SK-N-SH treated with all-trans-retinoic acid at 6 μM for 48 hours (cell line): ENCODE results near the gene RBM10.

Source experiments
- ATAC-seq: fragments of 200-7000 bp; cut with Tn5 transposase; 3 replicates; pipeline ENCODE4 v1.9.1; 2020; ENCODE audit warnings: mild to moderate bottlenecking, moderate library complexity
- ARNTL ChIP-seq: fragments of 450-650 bp; formaldehyde crosslinking; IDR thresholded peaks from 2 replicates; pipeline ENCODE4 v1.5.0; 2020; ENCODE audit warnings: low read depth, mild to moderate bottlenecking, moderate library complexity, borderline replicate concordance
- BACH2 ChIP-seq: fragments of 250-450 bp; sonication (Bioruptor Pico); IDR thresholded peaks from 2 replicates; pipeline ENCODE4 v1.9.0; 2021; ENCODE audit warnings: mild to moderate bottlenecking, borderline replicate concordance
- CSDC2 ChIP-seq: fragments of 250-450 bp; sonication (Bioruptor Pico); IDR thresholded peaks from 2 replicates; pipeline ENCODE4 v1.5.0; 2020; ENCODE audit warnings: mild to moderate bottlenecking, moderate library complexity
- ESRRG ChIP-seq: fragments of 250-450 bp; sonication (Bioruptor Pico); IDR thresholded peaks from 2 replicates; pipeline ENCODE4 v1.6.1; 2021; ENCODE audit warnings: mild to moderate bottlenecking
- GLIS3 ChIP-seq: fragments of 250-450 bp; sonication (Bioruptor Pico); IDR thresholded peaks from 2 replicates; pipeline ENCODE4 v1.5.0; 2020; ENCODE audit warnings: mild to moderate bottlenecking, moderate library complexity
- RARB ChIP-seq: fragments of 250-450 bp; sonication (Bioruptor Pico); IDR thresholded peaks from 2 replicates; pipeline ENCODE4 v1.8.0; 2021; ENCODE audit warnings: mild to moderate bottlenecking, moderate library complexity
- TCF4 ChIP-seq: fragments of 250-450 bp; sonication (Bioruptor Pico); IDR thresholded peaks from 2 replicates; pipeline ENCODE4 v1.8.0; 2021; ENCODE audit warnings: mild to moderate bottlenecking, moderate library complexity, borderline replicate concordance
- TOX ChIP-seq: fragments of 250-450 bp; sonication (Bioruptor Pico); IDR thresholded peaks from 2 replicates; pipeline ENCODE4 v1.8.0; 2021; ENCODE audit warnings: mild to moderate bottlenecking, moderate library complexity, borderline replicate concordance
- ZC3H10 ChIP-seq: fragments of 250-450 bp; sonication (Bioruptor Pico); IDR thresholded peaks from 2 replicates; pipeline ENCODE4 v1.5.1; 2021; ENCODE audit warnings: mild to moderate bottlenecking, moderate library complexity
- ZFP3 ChIP-seq: fragments of 250-450 bp; sonication (Bioruptor Pico); IDR thresholded peaks from 2 replicates; pipeline ENCODE4 v1.5.0; 2020; ENCODE audit warnings: mild to moderate bottlenecking, moderate library complexity
- ZFP30 ChIP-seq: fragments of 450-650 bp; formaldehyde crosslinking; IDR thresholded peaks from 2 replicates; pipeline ENCODE4 v1.5.0; 2022; ENCODE audit warnings: mild to moderate bottlenecking, moderate library complexity
- ZNF565 ChIP-seq: fragments of 450-650 bp; formaldehyde crosslinking; conservative IDR thresholded peaks from 2 replicates; pipeline ENCODE4 v1.5.0; 2020; ENCODE audit warnings: low read depth, mild to moderate bottlenecking, moderate library complexity
- ZNF70 ChIP-seq: fragments of 450-650 bp; formaldehyde crosslinking; IDR thresholded peaks from 2 replicates; pipeline ENCODE4 v1.5.0; 2020; ENCODE audit warnings: mild to moderate bottlenecking, moderate library complexity
- ZNF8 ChIP-seq: fragments of 450-650 bp; formaldehyde crosslinking; IDR thresholded peaks from 2 replicates; pipeline ENCODE4 v1.5.0; 2020; ENCODE audit warnings: mild to moderate bottlenecking, moderate library complexity
- TF ChIP-seq, protein P1 (sequence below): fragments of 250-450 bp; sonication (Bioruptor Pico); IDR thresholded peaks from 2 replicates; pipeline ENCODE4 v1.8.0; 2020; ENCODE audit warnings: mild to moderate bottlenecking, moderate library complexity, borderline replicate concordance
- TF ChIP-seq, protein P2 (sequence below): fragments of 250-450 bp; sonication (Bioruptor Pico); IDR thresholded peaks from 2 replicates; pipeline ENCODE4 v1.5.0; 2020; ENCODE audit warnings: mild to moderate bottlenecking, moderate library complexity
- TF ChIP-seq, protein P3 (sequence below): fragments of 250-450 bp; sonication (Bioruptor Pico); IDR thresholded peaks from 2 replicates; pipeline ENCODE4 v1.5.1; 2020; ENCODE audit warnings: low read depth, mild to moderate bottlenecking, moderate library complexity
- TF ChIP-seq, protein P4 (sequence below): fragments of 250-450 bp; sonication (Bioruptor Pico); IDR thresholded peaks from 2 replicates; pipeline ENCODE4 v1.5.1; 2021; ENCODE audit warnings: mild to moderate bottlenecking, moderate library complexity
- TF ChIP-seq, protein P5 (sequence below): fragments of 250-450 bp; sonication (Bioruptor Pico); IDR thresholded peaks from 2 replicates; pipeline ENCODE4 v1.8.0; 2021; ENCODE audit warnings: low read depth, mild to moderate bottlenecking, moderate library complexity, borderline replicate concordance

Gene RBM10

DNA sequence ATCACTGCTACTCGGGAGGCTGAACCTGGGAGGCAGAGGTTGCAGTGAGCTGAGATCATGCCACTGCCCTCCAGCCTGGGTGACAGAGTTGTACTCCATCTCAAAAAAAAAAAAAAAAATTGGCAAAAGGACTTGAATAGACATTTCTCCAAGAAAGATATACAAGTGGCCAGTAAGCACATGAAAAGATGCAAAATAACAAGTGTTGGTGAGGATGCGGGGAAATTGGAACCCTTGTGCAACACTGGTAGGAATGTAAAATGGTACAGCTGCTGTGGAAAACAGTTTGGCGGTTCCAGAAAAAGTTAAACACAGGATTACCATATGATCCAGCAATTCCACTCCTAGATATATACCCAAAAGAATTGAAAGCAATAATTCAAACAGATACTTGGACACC, 19.4 kb downstream of the RBM10 start:
- no peak for TF ChIP-seq TOX (CRISPR knock-in tag)
- ATAC-seq = no peak

DNA sequence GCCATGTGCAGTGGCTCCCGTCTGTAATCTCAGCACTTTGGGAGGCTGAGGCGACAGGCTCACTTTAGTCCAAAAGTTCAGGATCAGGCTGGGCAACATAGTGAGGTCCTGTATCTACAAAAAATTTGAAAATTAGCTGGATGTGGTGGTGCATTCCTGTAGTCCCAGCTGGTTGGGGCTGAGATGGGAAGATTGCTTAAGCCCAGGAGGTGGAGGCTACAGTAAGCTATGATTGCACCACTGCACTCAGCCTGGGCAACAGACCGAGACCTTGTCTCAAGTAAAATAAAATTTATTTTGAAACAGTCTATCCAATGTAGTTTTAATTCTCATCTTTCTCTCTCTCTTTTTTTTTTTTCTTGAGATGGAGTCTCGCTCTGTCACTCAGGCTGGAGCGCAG, 21.1 kb downstream of the RBM10 start:
- ATAC-seq = no peak
- TF ChIP-seq GLIS3 (CRISPR knock-in tag) = no peak

DNA sequence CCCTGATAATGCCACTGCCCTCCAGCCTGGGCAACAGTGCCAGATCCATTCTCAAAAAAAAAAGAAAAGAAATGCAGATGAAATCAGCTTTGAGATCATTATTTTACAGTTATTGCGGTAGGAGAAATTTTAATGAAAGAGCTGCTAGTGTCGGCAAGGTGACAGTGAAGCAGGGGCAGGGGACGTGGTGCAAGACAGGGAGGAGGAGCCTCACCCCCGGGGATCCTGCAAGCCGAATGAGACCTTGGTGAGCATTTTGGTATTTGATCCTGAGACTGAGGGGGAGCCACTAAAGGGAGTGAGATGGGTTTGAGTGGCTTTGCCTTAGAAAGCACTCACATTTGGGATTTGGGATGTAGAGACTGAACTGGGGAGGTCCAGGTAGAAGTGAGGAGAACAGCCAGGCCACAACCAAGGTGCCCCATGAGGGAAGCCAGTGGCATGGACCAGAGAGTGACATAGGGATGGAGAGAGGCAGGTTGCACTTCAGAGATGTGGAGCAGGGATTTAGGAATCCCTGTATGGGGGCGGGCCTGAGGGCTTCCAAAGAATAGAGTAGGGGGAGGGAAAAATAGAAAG, 23.6 kb downstream of the RBM10 start:
- no peak for ATAC-seq
- TF ChIP-seq, protein P1, sequence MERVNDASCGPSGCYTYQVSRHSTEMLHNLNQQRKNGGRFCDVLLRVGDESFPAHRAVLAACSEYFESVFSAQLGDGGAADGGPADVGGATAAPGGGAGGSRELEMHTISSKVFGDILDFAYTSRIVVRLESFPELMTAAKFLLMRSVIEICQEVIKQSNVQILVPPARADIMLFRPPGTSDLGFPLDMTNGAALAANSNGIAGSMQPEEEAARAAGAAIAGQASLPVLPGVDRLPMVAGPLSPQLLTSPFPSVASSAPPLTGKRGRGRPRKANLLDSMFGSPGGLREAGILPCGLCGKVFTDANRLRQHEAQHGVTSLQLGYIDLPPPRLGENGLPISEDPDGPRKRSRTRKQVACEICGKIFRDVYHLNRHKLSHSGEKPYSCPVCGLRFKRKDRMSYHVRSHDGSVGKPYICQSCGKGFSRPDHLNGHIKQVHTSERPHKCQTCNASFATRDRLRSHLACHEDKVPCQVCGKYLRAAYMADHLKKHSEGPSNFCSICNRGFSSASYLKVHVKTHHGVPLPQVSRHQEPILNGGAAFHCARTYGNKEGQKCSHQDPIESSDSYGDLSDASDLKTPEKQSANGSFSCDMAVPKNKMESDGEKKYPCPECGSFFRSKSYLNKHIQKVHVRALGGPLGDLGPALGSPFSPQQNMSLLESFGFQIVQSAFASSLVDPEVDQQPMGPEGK (CRISPR knock-in tag) = no peak

DNA sequence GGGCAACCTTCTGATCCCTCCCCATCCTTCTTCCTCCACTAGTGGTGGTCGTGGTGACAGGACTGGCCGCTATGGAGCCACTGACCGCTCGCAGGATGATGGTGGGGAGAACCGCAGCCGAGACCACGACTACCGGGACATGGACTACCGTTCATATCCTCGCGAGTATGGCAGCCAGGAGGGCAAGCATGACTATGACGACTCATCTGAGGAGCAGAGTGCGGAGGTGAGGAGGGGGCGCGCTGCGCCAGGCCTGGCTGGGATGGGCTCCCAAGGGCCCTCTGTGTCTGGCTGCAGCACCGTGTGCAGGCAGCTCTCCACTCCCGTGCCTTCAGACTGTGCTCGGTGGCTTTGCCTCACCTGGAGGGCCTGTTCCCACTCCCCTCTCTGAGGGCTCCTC, 24.3 kb downstream of the RBM10 start:
- no peak for TF ChIP-seq TOX (CRISPR knock-in tag)
- TF ChIP-seq, all 23 proteins: peak for 0
- ATAC-seq = no peak

DNA sequence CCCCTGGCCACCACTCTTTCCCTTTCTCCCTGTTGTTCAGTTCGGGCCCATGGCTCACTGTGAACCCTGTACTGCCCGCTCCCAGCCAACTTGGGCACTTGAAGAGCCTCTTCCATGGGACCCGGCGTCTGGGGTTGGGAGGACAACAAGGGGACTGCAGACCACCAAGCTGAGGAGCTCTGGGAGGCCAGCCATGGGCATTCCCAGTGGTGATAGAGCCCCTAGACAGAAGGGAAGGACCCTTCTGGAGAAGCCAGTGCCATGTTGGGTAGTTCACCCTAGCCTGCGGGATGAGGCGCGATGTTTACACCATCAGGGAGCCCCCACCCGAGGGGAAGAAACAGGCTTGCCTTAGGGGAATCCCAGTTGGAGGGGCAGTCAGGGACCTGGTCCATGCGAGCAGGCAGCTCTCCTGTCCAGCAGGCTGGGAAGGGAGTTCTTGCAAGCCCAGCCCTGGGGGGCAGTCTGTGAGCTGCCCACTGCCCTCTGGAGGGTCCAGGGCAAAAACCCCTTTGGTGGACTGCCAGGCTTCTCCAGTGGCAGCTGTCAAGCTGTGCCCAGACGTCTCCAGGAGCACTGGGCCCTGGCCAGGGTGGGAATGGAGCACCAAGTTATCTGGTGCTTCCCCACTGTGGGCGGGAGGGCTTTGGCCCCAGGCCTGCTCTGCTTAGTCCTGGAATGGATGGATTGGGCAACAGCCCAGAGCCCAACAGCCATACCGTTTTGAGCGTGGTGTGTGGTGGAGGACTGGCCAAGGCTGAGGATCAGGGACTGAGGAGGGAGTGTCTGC, 24.9 kb downstream of the RBM10 start:
- peak; percentile 14; the same call in 1 of the 3 replicates for ATAC-seq
- TF ChIP-seq ZNF8 (no peak), ZFP30 (CRISPR knock-in tag) (no peak), ZNF565 (CRISPR knock-in tag) (no peak), TCF4 (CRISPR knock-in tag) (no peak), RARB (CRISPR knock-in tag) (no peak), ZNF70 (CRISPR knock-in tag) (no peak), ESRRG (no peak), BACH2 (CRISPR knock-in tag) (no peak), ZC3H10 (CRISPR knock-in tag) (no peak), ARNTL (CRISPR knock-in tag) (no peak), GLIS3 (CRISPR knock-in tag) (no peak), CSDC2 (CRISPR knock-in tag) (no peak), ZFP3 (CRISPR knock-in tag) (no peak), TOX (CRISPR knock-in tag) (no peak)
- TF ChIP-seq, protein P2, sequence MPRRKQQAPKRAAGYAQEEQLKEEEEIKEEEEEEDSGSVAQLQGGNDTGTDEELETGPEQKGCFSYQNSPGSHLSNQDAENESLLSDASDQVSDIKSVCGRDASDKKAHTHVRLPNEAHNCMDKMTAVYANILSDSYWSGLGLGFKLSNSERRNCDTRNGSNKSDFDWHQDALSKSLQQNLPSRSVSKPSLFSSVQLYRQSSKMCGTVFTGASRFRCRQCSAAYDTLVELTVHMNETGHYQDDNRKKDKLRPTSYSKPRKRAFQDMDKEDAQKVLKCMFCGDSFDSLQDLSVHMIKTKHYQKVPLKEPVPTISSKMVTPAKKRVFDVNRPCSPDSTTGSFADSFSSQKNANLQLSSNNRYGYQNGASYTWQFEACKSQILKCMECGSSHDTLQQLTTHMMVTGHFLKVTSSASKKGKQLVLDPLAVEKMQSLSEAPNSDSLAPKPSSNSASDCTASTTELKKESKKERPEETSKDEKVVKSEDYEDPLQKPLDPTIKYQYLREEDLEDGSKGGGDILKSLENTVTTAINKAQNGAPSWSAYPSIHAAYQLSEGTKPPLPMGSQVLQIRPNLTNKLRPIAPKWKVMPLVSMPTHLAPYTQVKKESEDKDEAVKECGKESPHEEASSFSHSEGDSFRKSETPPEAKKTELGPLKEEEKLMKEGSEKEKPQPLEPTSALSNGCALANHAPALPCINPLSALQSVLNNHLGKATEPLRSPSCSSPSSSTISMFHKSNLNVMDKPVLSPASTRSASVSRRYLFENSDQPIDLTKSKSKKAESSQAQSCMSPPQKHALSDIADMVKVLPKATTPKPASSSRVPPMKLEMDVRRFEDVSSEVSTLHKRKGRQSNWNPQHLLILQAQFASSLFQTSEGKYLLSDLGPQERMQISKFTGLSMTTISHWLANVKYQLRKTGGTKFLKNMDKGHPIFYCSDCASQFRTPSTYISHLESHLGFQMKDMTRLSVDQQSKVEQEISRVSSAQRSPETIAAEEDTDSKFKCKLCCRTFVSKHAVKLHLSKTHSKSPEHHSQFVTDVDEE = no peak
- TF ChIP-seq, protein P3, sequence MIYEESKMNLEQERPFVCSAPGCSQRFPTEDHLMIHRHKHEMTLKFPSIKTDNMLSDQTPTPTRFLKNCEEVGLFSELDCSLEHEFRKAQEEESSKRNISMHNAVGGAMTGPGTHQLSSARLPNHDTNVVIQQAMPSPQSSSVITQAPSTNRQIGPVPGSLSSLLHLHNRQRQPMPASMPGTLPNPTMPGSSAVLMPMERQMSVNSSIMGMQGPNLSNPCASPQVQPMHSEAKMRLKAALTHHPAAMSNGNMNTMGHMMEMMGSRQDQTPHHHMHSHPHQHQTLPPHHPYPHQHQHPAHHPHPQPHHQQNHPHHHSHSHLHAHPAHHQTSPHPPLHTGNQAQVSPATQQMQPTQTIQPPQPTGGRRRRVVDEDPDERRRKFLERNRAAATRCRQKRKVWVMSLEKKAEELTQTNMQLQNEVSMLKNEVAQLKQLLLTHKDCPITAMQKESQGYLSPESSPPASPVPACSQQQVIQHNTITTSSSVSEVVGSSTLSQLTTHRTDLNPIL (CRISPR knock-in tag) = no peak
- TF ChIP-seq, protein P1 (CRISPR knock-in tag) = no peak
- TF ChIP-seq, protein P4, sequence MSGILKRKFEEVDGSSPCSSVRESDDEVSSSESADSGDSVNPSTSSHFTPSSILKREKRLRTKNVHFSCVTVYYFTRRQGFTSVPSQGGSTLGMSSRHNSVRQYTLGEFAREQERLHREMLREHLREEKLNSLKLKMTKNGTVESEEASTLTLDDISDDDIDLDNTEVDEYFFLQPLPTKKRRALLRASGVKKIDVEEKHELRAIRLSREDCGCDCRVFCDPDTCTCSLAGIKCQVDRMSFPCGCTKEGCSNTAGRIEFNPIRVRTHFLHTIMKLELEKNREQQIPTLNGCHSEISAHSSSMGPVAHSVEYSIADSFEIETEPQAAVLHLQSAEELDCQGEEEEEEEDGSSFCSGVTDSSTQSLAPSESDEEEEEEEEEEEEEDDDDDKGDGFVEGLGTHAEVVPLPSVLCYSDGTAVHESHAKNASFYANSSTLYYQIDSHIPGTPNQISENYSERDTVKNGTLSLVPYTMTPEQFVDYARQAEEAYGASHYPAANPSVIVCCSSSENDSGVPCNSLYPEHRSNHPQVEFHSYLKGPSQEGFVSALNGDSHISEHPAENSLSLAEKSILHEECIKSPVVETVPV = no peak
- TF ChIP-seq, protein P5, sequence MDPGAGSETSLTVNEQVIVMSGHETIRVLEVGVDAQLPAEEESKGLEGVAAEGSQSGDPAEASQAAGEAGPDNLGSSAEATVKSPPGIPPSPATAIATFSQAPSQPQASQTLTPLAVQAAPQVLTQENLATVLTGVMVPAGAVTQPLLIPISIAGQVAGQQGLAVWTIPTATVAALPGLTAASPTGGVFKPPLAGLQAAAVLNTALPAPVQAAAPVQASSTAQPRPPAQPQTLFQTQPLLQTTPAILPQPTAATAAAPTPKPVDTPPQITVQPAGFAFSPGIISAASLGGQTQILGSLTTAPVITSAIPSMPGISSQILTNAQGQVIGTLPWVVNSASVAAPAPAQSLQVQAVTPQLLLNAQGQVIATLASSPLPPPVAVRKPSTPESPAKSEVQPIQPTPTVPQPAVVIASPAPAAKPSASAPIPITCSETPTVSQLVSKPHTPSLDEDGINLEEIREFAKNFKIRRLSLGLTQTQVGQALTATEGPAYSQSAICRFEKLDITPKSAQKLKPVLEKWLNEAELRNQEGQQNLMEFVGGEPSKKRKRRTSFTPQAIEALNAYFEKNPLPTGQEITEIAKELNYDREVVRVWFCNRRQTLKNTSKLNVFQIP (CRISPR knock-in tag) = no peak
